Fibroblast of skin of left quadriceps (primary cell): Measurements from ENCODE around the gene SYK.
"Not testable (repeated sequence)": the region's sequence is repeated elsewhere in the genome, so short reads cannot be mapped to it uniquely, and the experiment has no call there.

Source experiments
- DNase-seq, 2 experiments: peaks; one replicate each; pipeline ENCODE4 v3.0.0-alpha.2; 2013; ENCODE audit warnings: low read depth in 2 of 2

SYK gene

GRCh38 chr9:90880066-90880465, 78.4 kb downstream of the SYK start:
- DNase-seq = no peak

- DNase-seq = no peak
Measured at GRCh38 chr9:90880669-90881068, 79.0 kb downstream of the SYK start.

- no peak for DNase-seq
Measured at GRCh38 chr9:90881648-90882047, 80.0 kb downstream of the SYK start.

DNA sequence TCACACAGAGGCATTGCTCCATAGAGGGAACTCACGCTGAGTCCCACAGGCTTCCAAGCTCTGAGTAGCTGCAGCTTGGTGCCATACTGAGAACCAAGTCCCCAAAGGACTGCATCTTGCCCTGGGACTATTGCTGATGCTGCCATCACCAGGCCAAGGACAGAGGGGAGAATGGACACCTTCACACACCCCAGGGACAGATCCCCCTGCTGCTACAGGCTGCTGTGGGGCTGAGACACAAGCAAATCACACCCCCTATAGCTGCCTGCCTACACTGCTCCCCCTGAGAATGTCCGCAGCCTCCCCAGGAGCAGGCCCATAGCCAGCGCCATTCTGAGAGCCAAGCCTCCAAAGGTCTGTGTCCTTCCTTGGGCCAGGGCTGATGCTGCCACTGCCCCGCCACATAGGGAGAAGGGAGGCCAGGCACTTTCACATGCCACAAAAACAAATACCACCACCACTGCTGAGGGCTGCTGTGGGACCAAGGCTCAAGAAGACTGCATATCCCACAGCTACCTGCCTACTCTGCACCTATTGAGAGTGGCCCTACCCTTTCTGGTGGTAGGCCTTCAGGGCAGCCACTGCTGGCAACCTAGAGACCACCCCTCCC, 81.5 kb downstream of the SYK start:
- no peak for DNase-seq

- DNase-seq = no peak
Measured at GRCh38 chr9:90883661-90884060, 82.0 kb downstream of the SYK start.

- no peak for DNase-seq
Measured at GRCh38 chr9:90884178-90884577, 82.6 kb downstream of the SYK start.

GRCh38 chr9:90886868-90887267, 85.2 kb downstream of the SYK start:
- not testable (repeated sequence) for DNase-seq

- no peak for DNase-seq
Measured at GRCh38 chr9:90888941-90889340, 87.3 kb downstream of the SYK start.

DNA sequence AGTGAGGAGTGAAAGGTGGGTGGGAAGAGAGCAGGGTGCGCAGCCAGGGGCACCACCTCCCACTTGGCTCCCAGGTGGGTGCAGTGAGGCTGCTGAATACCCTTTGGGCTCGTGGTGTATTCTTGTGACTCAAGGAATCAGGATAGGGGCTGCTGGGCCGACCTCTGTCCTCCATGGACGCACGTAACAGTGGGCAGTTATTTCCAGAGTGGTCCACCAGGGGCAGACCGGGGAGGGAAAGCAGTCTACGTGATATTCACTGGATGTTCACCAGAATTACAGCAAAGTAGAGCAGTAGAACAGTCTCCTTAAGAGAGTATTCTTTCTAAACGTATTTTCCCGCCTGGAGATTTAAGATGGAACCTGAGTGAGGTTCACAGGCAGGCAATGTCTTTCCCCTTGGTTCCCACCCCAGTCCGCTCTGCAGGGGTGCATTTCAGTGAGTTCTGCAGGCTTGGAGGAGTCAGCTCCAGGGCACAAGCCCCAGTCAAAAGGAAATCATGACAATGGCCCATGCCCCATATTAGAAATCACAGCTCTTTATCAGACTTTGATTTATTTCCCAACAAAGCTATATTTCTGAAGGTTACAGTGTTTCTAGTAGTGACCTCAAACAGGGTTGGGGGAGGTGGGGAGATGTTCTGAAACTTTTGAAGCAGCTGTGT, 88.7 kb downstream of the SYK start:
- no peak for DNase-seq

- no peak for DNase-seq
Measured at GRCh38 chr9:90891308-90892040, 89.9 kb downstream of the SYK start.

GRCh38 chr9:90892918-90893317, 91.3 kb downstream of the SYK start:
- no peak for DNase-seq

- DNase-seq = no peak
Measured at GRCh38 chr9:90893706-90894105, 92.1 kb downstream of the SYK start.

DNA sequence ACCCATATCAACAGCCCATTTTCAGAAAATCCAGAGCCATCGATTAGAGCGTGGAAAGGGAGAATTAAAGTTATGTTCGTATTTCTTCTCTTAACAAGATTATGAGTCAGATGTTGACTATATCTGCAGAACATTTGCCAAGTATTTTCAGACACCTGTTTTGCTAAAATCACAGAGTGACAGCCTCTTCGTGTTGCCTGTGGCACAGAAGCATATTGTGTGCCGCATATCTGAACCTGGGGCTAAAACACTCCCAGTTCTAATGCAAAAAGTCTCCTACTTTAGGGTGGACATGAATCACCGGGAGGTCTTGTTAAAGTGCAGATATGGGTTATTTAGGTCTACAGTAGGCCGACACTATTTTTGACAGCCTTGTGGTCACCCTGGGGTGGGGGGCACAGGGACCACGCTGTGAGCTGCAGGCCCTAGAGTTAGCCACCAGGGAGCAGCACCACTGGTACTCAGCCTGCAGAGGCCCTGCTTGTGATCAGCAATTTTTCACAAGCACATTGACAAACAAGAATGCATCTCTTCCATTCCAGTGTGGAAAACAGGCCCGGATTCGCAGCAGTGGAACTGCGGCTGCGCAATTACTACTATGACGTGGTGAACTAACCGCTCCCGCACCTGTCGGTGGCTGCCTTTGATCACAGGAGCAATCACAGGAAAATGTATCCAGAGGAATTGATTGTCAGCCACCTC, 93.5 kb downstream of the SYK start:
- DNase-seq = no peak

GRCh38 chr9:90895786-90896185, 94.2 kb downstream of the SYK start:
- DNase-seq = no peak

DNA sequence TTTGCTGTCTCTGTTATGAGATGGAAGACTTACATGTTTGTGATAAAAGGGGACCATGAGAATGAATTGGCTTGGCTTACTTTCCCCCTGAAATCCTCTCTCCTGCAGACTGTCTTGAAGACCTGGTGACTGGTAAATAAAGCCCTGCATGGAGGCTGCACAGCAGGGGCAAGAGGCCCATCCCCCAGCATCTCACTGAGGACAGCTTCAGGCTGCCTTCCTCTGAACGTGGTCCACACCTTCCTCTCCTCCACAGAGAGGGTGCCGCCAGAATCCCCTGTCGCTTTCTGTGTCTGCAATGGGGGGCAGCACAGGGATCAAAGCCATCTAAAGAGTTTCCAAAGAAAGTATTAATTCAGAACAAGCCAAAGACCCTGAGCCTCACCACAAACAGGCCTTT, 94.6 kb downstream of the SYK start:
- DNase-seq = no peak

- DNase-seq = no peak
Measured at GRCh38 chr9:90898228-90898627, 96.6 kb downstream of the SYK start.

GRCh38 chr9:90899287-90899686, 97.7 kb downstream of the SYK start:
- DNase-seq = no peak

GRCh38 chr9:90900130-90900529, 98.5 kb downstream of the SYK start:
- no peak for DNase-seq

- DNase-seq = no peak
Measured at GRCh38 chr9:90901933-90902332, 100.3 kb downstream of the SYK start.

- no peak for DNase-seq
Measured at GRCh38 chr9:90903766-90904424, 102.3 kb downstream of the SYK start.

GRCh38 chr9:90904706-90905478, 103.3 kb downstream of the SYK start:
- no peak for DNase-seq
